K562 (cell line): Measurements from ENCODE around the gene TMEM270. TPM values are rescaled to one million over a fixed set of nuclear protein-coding genes. Genes with fewer than 3 reads are reported as not detected.
A peak's percentile ranks its signal among the peaks of the same experiment; 100 is the strongest.

Experiments used
- BCOR ChIP-seq: fragments of 450-650 bp; IDR thresholded peaks from 2 replicates; pipeline ENCODE4 v1.6.1; 2016
- CBX1 ChIP-seq: sonication (generic); IDR thresholded peaks from 2 replicates; pipeline ENCODE4 v1.6.1; 2016; ENCODE audit warnings: antibody characterized with exemption, low read depth, mild to moderate bottlenecking
- CREM ChIP-seq: IDR thresholded peaks from 2 replicates; pipeline ENCODE4 v1.6.1; 2014; ENCODE audit warnings: antibody characterized with exemption, low read depth
- ELF4 ChIP-seq: fragments of 450-650 bp; formaldehyde crosslinking; IDR thresholded peaks from 2 replicates; pipeline ENCODE4 v1.4.0; 2022; ENCODE audit warnings: missing genetic modification characterization
- MCM5 ChIP-seq: fragments of 450-650 bp; IDR thresholded peaks from 2 replicates; pipeline ENCODE4 v1.6.1; 2016; ENCODE audit warnings: low read depth
- MEIS2 ChIP-seq: fragments of 450-650 bp; IDR thresholded peaks from 2 replicates; pipeline ENCODE4 v1.6.1; 2014; ENCODE audit warnings: mild to moderate bottlenecking; ENCODE audit not compliant: partially characterized antibody
- PHF21A ChIP-seq: fragments of 450-650 bp; IDR thresholded peaks from 2 replicates; pipeline ENCODE4 v1.6.1; 2017; ENCODE audit warnings: low read depth, borderline replicate concordance
- RBM25 ChIP-seq: fragments of 200-400 bp; formaldehyde crosslinking; IDR thresholded peaks from 2 replicates; pipeline ENCODE4 v1.6.1; 2018; ENCODE audit warnings: low read length, low read depth, moderate library complexity; ENCODE audit not compliant: severe bottlenecking
- RBM34 ChIP-seq: fragments of 200-400 bp; formaldehyde crosslinking; IDR thresholded peaks from 2 replicates; pipeline ENCODE4 v1.6.1; 2018; ENCODE audit warnings: low read length, borderline replicate concordance; ENCODE audit not compliant: insufficient read depth
- SMAD4 ChIP-seq: fragments of 250-450 bp; sonication (Bioruptor Pico); conservative IDR thresholded peaks from 2 replicates; pipeline ENCODE4 v1.8.0; 2021; ENCODE audit warnings: inconsistent platforms, mild to moderate bottlenecking, moderate library complexity
- SRSF7 ChIP-seq: fragments of 200-400 bp; formaldehyde crosslinking; optimal IDR thresholded peaks from 2 replicates; pipeline ENCODE3; 2017; ENCODE audit warnings: mild to moderate bottlenecking, low read depth, low read length
- SRSF9 ChIP-seq: fragments of 200-400 bp; formaldehyde crosslinking; IDR thresholded peaks from 2 replicates; pipeline ENCODE4 v1.6.1; 2017; ENCODE audit warnings: low read depth, low read length, borderline replicate concordance
- ZBTB17 ChIP-seq: fragments of 450-650 bp; formaldehyde crosslinking; IDR thresholded peaks from 2 replicates; pipeline ENCODE4 v1.4.0; 2020; ENCODE audit warnings: mild to moderate bottlenecking
- ZNF165 ChIP-seq: fragments of 250-450 bp; sonication (Bioruptor Pico); IDR thresholded peaks from 2 replicates; pipeline ENCODE4 v1.4.0; 2020; ENCODE audit warnings: borderline replicate concordance
- ZNF830 ChIP-seq: fragments of 250-450 bp; sonication (Bioruptor Pico); IDR thresholded peaks from 2 replicates; pipeline ENCODE4 v1.5.0; 2021; ENCODE audit warnings: mild to moderate bottlenecking
- polyA plus RNA-seq, 8 experiments: library from polyadenylated mRNA; depleted of rRNA in 4 of 8; stranded (reverse) in 5 of 8; unstranded in 3 of 8; fragments of >200 nt; fragmentation: Nextera tagmentation in 2 of 8; fragmentation: Illumina TruSeq in 1 of 8; extraction: Ambion mirVana in 2 of 8; extraction: Trizol in 1 of 8; gene quantifications; 2 replicates each; pipeline versions ENCODE4 v1.2.1 to v1.2.3, GENCODE V29; 2011 to 2014; ENCODE audit warnings: inconsistent platforms in 1 of 8, missing spikeins in 1 of 8
- total RNA-seq, 7 experiments: library from RNA; depleted of rRNA in 6 of 7; stranded (reverse); fragments of >200 nt in 6 of 7; fragmentation: Illumina TruSeq in 2 of 7; extraction: Trizol in 2 of 7; gene quantifications; 2 replicates each; pipeline versions ENCODE4 v1.2.1 to v1.2.3, GENCODE V29; 2011 to 2021; ENCODE audit warnings: low replicate concordance in 1 of 7
- TF ChIP-seq, protein P1 (sequence below): fragments of 450-650 bp; IDR thresholded peaks from 2 replicates; pipeline ENCODE4 v1.6.1; 2017; ENCODE audit warnings: mild to moderate bottlenecking, moderate library complexity

The TMEM270 gene
- total and polyA plus RNA-seq, 9 of the 15 experiments (the other 6 are each of a cell fraction or from before 2014, with no cell fraction given), result not detected

GRCh38 chr7:73903321-73904218, 42.6 kb downstream of the TMEM270 start (continued):
- TF ChIP-seq PHF21A (no peak), CREM (no peak), RBM34 (no peak), SMAD4 (no peak), ZBTB17 (CRISPR knock-in tag) (no peak), ELF4 (CRISPR knock-in tag) (no peak), CBX1 (0 out of 2 replicates have a peak, but pooled peaks have one; percentile 42), MCM5 (no peak), MEIS2 (no peak), RBM25 (peak; percentile 81), SRSF7 (no peak), SRSF9 (no peak), ZNF165 (CRISPR knock-in tag) (no peak), ZNF830 (CRISPR knock-in tag) (no peak), BCOR (peak; percentile 82)
- TF ChIP-seq, protein P1, sequence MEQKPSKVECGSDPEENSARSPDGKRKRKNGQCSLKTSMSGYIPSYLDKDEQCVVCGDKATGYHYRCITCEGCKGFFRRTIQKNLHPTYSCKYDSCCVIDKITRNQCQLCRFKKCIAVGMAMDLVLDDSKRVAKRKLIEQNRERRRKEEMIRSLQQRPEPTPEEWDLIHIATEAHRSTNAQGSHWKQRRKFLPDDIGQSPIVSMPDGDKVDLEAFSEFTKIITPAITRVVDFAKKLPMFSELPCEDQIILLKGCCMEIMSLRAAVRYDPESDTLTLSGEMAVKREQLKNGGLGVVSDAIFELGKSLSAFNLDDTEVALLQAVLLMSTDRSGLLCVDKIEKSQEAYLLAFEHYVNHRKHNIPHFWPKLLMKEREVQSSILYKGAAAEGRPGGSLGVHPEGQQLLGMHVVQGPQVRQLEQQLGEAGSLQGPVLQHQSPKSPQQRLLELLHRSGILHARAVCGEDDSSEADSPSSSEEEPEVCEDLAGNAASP, result no peak
- TF ChIP-seq, all 486 proteins: peak for 7
